Activated naive CD4-positive, alpha-beta T cell treated with anti-CD3 and anti-CD28 coated beads, Interleukin-2, amount 50 U/mL, for 16 hours (primary cell): ENCODE data around the gene PTPRH.
"Not testable (repeated sequence)": the region's sequence is repeated elsewhere in the genome, so short reads cannot be mapped to it uniquely, and the experiment has no call there.

Experiments
- DNase-seq: peaks from one replicate; pipeline ENCODE4 v3.0.0-alpha.2; 2020

Gene PTPRH

GRCh38 chr19:55176076-55176475 lies 33.2 kb downstream of the PTPRH start:
- no peak for DNase-seq

- DNase-seq, result no peak
These were observed 34.0 kb downstream of the PTPRH start for GRCh38 chr19:55175117-55175867.

- no peak for DNase-seq
These were observed 34.7 kb downstream of the PTPRH start for GRCh38 chr19:55174425-55175116.

GRCh38 chr19:55173714-55174409 lies 35.4 kb downstream of the PTPRH start:
- peak; percentile 29 for DNase-seq

- no peak for DNase-seq
These were observed 36.1 kb downstream of the PTPRH start for GRCh38 chr19:55173186-55173713.

- DNase-seq, result no peak
These were observed 36.6 kb downstream of the PTPRH start for GRCh38 chr19:55172741-55173140.

- DNase-seq, result not testable (repeated sequence)
These were observed 37.0 kb downstream of the PTPRH start for GRCh38 chr19:55172318-55172717.

- no peak for DNase-seq
These were observed 37.9 kb downstream of the PTPRH start for GRCh38 chr19:55171440-55171839.

GRCh38 chr19:55169136-55169535 lies 40.2 kb downstream of the PTPRH start:
- no peak for DNase-seq

- DNase-seq, result peak; percentile 58
These were observed 42.6 kb downstream of the PTPRH start, which contains the start of gene DNAAF3 for GRCh38 chr19:55166530-55167268. Gene DNAAF3 (minus strand): TSS chr19:55166613. CDS start chr19:55166413, 200 bp downstream.

- peak; percentile 35 for DNase-seq
These were observed 43.3 kb downstream of the PTPRH start for GRCh38 chr19:55165952-55166529.

- no peak for DNase-seq
These were observed 47.6 kb downstream of the PTPRH start for GRCh38 chr19:55161571-55162322.

GRCh38 chr19:55160986-55161365 lies 48.3 kb downstream of the PTPRH start:
- no peak for DNase-seq

GRCh38 chr19:55160128-55160985 lies 48.9 kb downstream of the PTPRH start:
- peak; percentile 89 for DNase-seq

- DNase-seq, result no peak
These were observed 50.2 kb downstream of the PTPRH start for GRCh38 chr19:55158848-55159749.

- DNase-seq, result no peak
These were observed 50.9 kb downstream of the PTPRH start for GRCh38 chr19:55158423-55158822.

- no peak for DNase-seq
These were observed 52.0 kb downstream of the PTPRH start, which contains the start of gene TNNI3 for GRCh38 chr19:55157064-55157908. Gene TNNI3 (minus strand): TSS chr19:55157732. CDS start chr19:55157589, 143 bp downstream.
